Activated B cell treated with CpG ODN at 0.5 μM for 24 hours (primary cell): ENCODE results near the gene EIF4E1B. TPM values are rescaled to one million over a fixed set of nuclear protein-coding genes. Genes with fewer than 3 reads are reported as not detected.

Experiments used
- ATAC-seq: fragments of 200-7000 bp; cut with Tn5 transposase; one replicate; pipeline ENCODE4 v1.10.0; 2021; ENCODE audit warnings: low read depth, mild to moderate bottlenecking, moderate library complexity
- CTCF ChIA-PET: fragments of 350-600 bp; sonication (Branson Sonifier 250); formaldehyde crosslinking; loops from one replicate; lab custom pipeline; 2021; ENCODE audit warnings: antibody characterized with exemption; lab: Charles Lee
- POLR2A ChIA-PET: fragments of 350-600 bp; sonication (Branson Sonifier 250); formaldehyde crosslinking; loops from one replicate; lab custom pipeline; 2021; ENCODE audit warnings: antibody characterized with exemption; lab: Charles Lee
- DNase-seq: peaks from one replicate; pipeline ENCODE4 v3.0.0; 2022
- H3K27ac Mint-ChIP-seq: one replicate; pipeline ENCODE4 v1.8.0; 2020; ENCODE audit warnings: mixed read lengths
- H3K27me3 Mint-ChIP-seq: one replicate; pipeline ENCODE4 v1.8.0; 2021; ENCODE audit warnings: mixed read lengths
- H3K36me3 Mint-ChIP-seq: one replicate; pipeline ENCODE4 v1.8.0; 2021; ENCODE audit warnings: low read depth, mixed read lengths
- H3K4me1 Mint-ChIP-seq: one replicate; pipeline ENCODE4 v1.8.0; 2021; ENCODE audit warnings: mixed read lengths
- H3K4me3 Mint-ChIP-seq: one replicate; pipeline ENCODE4 v1.8.0; 2020; ENCODE audit warnings: mild to moderate bottlenecking, mixed read lengths
- H3K9me3 Mint-ChIP-seq: one replicate; pipeline ENCODE4 v1.8.0; 2020; ENCODE audit warnings: mixed read lengths
- CTCF ChIP-seq: fragments of 200-600 bp; IDR thresholded peaks from one replicate; pipeline ENCODE4 v1.8.0; 2022; ENCODE audit warnings: antibody characterized with exemption, mild to moderate bottlenecking
- intact Hi-C: fragments of 100-400 bp; cut with micrococcal nuclease; formaldehyde crosslinking; loops from one replicate; pipeline ENCODE4 v1.15.1; 2024
- total RNA-seq: library from RNA; stranded (reverse); gene quantifications from 2 replicates; pipeline ENCODE4 v1.2.3, GENCODE V29; 2022

Gene EIF4E1B
- total RNA-seq, 1 donor from 2014 or later: not detected

- no peak overlapping the region for H3K4me3 Mint-ChIP-seq
- ATAC-seq (no peak), DNase-seq (no peak)
- H3K27me3 Mint-ChIP-seq: peaks cover 10% of the 10 kb centered on the region
- POLR2A ChIA-PET: no interaction called here
- intact Hi-C loops: no loop called here
- H3K4me1 Mint-ChIP-seq: peaks cover 7% of the 10 kb centered on the region
- H3K27ac Mint-ChIP-seq: no peak overlapping the region
- no peaks in the 10 kb centered on the region for H3K36me3 Mint-ChIP-seq
- TF ChIP-seq CTCF: no peak
- CTCF ChIA-PET: no interaction called here
- H3K9me3 Mint-ChIP-seq: no peaks in the 10 kb centered on the region
Observed at GRCh38 chr5:176594554-176594953, 35.9 kb upstream of the EIF4E1B start.

- Mint-ChIP-seq H3K4me1 (peaks cover 7% of the 10 kb centered on the region), H3K27ac (no peak overlapping the region), H3K27me3 (peaks cover 10% of the 10 kb centered on the region), H3K9me3 (no peaks in the 10 kb centered on the region), H3K4me3 (no peak overlapping the region), H3K36me3 (no peaks in the 10 kb centered on the region)
- ChIA-PET CTCF (no interaction called here), POLR2A (no interaction called here)
- no peak for TF ChIP-seq CTCF
- DNase-seq (no peak), ATAC-seq (no peak)
- intact Hi-C loops: no loop called here
Observed at GRCh38 chr5:176595386-176595943, 35.0 kb upstream of the EIF4E1B start.

GRCh38 chr5:176596069-176596644 lies 34.3 kb upstream of the EIF4E1B start:
- ATAC-seq (no peak), DNase-seq (no peak)
- H3K4me3 Mint-ChIP-seq: peak overlapping the region; percentile 72
- H3K4me1 Mint-ChIP-seq: peaks cover 7% of the 10 kb centered on the region
- no peaks in the 10 kb centered on the region for H3K36me3 Mint-ChIP-seq
- intact Hi-C loops: loop anchor here (2.0 kb wide), 2 partner anchors 21 to 179 kb away; partner anchors contain the start of gene CLTB
- H3K27ac Mint-ChIP-seq: no peak overlapping the region
- H3K9me3 Mint-ChIP-seq: no peaks in the 10 kb centered on the region
- ChIA-PET POLR2A (no interaction called here), CTCF (interaction anchor here (1.2 kb wide), 1 partner anchor 34 kb away, joined by 3 read pairs; the partner anchor contains the start of genes EIF4E1B and SNCB)
- no peak for TF ChIP-seq CTCF
- peaks cover 10% of the 10 kb centered on the region for H3K27me3 Mint-ChIP-seq

- ChIA-PET CTCF (interaction anchor here (1.2 kb wide), 1 partner anchor 33 kb away, joined by 3 read pairs; the partner anchor contains the start of genes EIF4E1B and SNCB), POLR2A (no interaction called here)
- Mint-ChIP-seq H3K36me3 (no peaks in the 10 kb centered on the region), H3K4me1 (peaks cover 7% of the 10 kb centered on the region), H3K27ac (no peak overlapping the region), H3K9me3 (no peaks in the 10 kb centered on the region), H3K27me3 (peaks cover 10% of the 10 kb centered on the region), H3K4me3 (peak overlapping the region; percentile 72)
- ATAC-seq (peak; percentile 80), DNase-seq (peak; percentile 44)
- intact Hi-C loops: loop anchor here (2.0 kb wide), 2 partner anchors 22 to 180 kb away; partner anchors contain the start of gene CLTB
- TF ChIP-seq CTCF: no peak
Observed at GRCh38 chr5:176596689-176597416, 33.6 kb upstream of the EIF4E1B start.
